Measurements from ENCODE around the gene LIF.
"Not testable (repeated sequence)": the region's sequence is repeated elsewhere in the genome, so short reads cannot be mapped to it uniquely, and the experiment has no call there.

Gene LIF

DNA sequence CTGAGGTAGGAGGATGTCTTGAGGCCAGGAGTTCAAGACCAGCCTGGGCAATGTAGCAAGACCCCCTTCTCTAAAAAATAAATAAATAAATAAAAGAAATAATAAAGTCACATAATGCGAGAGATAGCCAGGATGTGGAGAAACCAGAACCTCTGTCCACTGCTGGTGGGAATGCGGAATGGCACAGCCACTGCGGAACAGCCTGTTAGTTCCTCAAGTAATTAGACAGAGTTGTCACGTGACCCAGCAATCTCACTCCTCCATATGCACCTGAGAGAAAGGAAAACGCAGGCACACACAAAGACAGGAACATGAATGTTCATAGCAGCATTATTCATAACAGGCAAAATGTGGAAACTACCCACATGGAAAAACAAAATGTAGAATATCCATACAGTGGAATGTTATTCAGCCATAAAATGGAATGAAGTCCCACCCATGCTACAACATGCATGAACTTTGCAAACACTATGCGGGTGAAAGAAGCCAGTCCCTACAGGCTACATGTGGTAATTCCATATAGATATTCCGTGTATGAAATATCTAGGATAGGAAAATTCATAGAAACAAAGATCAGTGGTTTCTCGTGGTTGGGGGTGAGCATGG lies 27.4 kb downstream of the LIF start:
- no peak for TF ChIP-seq CTCF (IDR thresholded peaks at IDR 0.05; ENCODE audit: insufficient read depth, low read depth, low read length, missing control alignments)

DNA sequence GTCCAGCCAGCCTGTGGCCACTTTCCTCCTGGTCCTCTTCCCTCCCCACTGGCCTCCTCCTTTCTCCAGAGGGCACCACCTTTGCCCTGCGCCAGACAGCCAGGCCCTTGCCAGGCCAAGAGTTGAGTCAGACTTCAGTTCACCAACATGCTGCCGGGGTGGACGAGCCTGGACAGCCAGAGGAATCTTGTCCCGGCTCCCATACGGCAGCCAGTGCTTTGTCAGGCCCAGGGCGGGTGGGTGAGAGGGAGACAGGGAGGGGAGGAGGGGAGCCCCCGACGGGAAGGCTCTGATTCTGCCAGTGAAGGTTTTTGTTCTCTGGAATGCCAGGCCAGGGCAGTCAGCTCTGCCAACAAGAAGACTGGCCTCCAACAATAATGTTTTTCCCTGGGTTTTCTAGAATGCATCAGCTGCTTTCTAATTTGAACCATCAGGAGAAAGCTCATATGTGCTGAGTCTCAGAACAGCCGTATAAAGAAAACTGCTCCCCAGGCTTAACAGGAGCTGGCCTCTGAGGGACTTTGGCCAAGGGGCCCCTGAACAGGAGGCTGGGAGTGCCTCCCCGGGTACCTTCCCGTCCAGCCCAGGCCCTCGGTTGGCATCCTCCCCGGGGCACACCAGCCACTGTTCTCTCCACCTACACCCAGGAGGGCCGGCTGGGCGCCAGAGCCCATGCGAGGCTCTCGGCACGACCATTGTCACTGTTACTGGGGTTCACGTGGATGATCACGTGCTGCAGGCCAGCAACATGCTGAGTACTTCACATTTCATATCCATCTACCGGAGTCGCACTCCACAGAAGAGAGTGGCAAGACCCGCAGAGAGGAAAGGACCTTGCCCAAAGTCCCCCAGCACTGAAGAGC lies 28.6 kb downstream of the LIF start:
- DNase-seq (ENCODE audit: low read depth) = no peak
- TF ChIP-seq CTCF (IDR thresholded peaks at IDR 0.05; ENCODE audit: insufficient read depth, low read depth, low read length, missing control alignments) = no peak
- no peak overlapping the region for H3K4me3 ChIP-seq (ENCODE audit: low read depth, low read length)

More for the DNA sequence above, 27.4 kb downstream of the LIF start:
- DNase-seq (ENCODE audit: low read depth) = no peak
- H3K4me3 ChIP-seq (ENCODE audit: low read depth, low read length) = no peak overlapping the region

GRCh38 chr22:30216710-30217109 lies 29.8 kb downstream of the LIF start:
- DNase-seq (ENCODE audit: low read depth) = no peak
- TF ChIP-seq CTCF (IDR thresholded peaks at IDR 0.05; ENCODE audit: insufficient read depth, low read depth, low read length, missing control alignments) = no peak
- no peak overlapping the region for H3K4me3 ChIP-seq (ENCODE audit: low read depth, low read length)

GRCh38 chr22:30216272-30216671 lies 30.3 kb downstream of the LIF start:
- not testable (repeated sequence) for H3K4me3 ChIP-seq (ENCODE audit: low read depth, low read length); DNase-seq (ENCODE audit: low read depth)

- DNase-seq (ENCODE audit: low read depth) = no peak
- H3K4me3 ChIP-seq (ENCODE audit: low read depth, low read length) = no peak overlapping the region
- no peak for TF ChIP-seq CTCF (IDR thresholded peaks at IDR 0.05; ENCODE audit: insufficient read depth, low read depth, low read length, missing control alignments)
Observed at GRCh38 chr22:30214703-30215407, 31.7 kb downstream of the LIF start.

DNA sequence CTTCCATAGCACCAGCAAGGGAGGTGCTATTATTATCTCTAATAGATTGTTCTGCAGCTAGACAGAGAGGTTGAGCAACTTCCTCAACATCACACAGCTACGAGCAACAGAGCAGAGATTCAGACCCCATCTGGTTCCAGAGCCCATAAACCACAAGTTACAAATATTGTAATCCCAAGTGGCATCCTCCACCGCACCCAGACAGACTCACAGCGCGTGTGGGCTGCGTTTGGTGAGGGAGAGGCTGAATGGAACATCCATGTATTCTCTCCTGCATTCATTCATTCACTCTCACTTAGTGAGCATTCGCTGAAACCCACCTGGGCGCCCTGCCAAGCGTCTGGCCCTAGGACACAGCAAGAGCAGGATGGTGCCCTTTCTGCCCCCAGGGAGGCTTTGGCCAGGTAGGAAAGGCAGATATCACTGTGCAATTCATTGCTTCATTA lies 33.5 kb downstream of the LIF start:
- no peak for DNase-seq (ENCODE audit: low read depth)
- no peak overlapping the region for H3K4me3 ChIP-seq (ENCODE audit: low read depth, low read length)
- no peak for TF ChIP-seq CTCF (IDR thresholded peaks at IDR 0.05; ENCODE audit: insufficient read depth, low read depth, low read length, missing control alignments)

DNA sequence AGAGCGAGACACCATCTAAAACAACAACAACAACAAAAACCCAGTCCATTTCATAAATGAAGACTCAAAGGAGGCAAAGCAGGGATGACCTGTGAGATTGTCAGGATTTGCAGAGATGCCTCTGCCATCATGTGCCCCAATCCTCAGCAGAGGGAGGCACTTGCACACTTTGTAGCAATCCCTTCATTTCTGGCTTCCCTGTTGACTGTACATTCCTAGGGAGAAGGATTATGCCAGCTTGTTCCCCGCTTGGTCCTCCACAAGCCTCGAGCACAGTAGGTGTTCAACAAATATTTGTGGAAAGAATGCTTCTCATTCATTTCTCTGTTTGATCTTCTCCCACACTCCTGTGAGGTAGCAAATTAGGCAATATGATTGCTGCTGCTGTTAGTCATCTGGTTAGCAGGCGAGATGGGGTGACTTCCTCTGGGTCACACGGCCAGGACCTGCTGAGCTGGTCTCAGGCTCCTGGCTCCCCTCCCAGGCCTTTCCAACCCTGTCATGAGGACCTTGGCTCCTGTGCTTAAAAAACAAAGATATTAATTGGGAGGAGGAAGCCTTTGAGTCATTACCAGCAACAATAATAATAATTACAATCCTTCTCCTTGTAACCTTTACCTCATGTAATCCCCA lies 34.1 kb downstream of the LIF start:
- TF ChIP-seq CTCF (IDR thresholded peaks at IDR 0.05; ENCODE audit: insufficient read depth, low read depth, low read length, missing control alignments) = no peak
- no peak for DNase-seq (ENCODE audit: low read depth)
- no peak overlapping the region for H3K4me3 ChIP-seq (ENCODE audit: low read depth, low read length)
